GM20431 (cell line): ENCODE measurements around the gene CPNE2.
"Not testable (repeated sequence)": the region's sequence is repeated elsewhere in the genome, so short reads cannot be mapped to it uniquely, and the experiment has no call there.

Source experiments
- in situ Hi-C: fragments of 300-500 bp; cut with MseI, MboI; formaldehyde crosslinking; loops from one replicate; pipeline ENCODE4 v1.15.0; 2020; ENCODE audit warnings: low sequenced_read_pairs; ENCODE audit not compliant: unreplicated experiment

The CPNE2 gene

DNA sequence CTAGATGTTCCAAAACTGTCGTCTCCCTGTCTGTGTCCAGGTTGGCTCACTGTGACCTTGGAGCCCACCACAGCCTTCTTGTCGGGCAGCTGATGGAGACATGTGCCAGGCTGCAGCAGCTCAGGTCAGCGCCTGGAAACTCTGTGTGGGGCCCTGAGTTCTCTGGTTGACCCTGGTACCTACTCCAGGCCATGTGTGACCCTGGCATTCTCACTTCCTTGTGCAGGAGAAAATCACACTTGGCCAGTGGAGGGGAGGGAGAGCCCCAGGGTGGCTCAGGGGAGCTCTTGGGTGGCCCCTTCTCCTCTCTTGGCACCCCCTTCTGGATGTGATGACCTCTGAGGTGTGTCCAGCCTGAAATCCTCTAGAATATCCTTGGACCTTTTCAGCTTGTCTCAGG lies 25.0 kb upstream of the CPNE2 start:
- in situ Hi-C loops, result no loop called here

DNA sequence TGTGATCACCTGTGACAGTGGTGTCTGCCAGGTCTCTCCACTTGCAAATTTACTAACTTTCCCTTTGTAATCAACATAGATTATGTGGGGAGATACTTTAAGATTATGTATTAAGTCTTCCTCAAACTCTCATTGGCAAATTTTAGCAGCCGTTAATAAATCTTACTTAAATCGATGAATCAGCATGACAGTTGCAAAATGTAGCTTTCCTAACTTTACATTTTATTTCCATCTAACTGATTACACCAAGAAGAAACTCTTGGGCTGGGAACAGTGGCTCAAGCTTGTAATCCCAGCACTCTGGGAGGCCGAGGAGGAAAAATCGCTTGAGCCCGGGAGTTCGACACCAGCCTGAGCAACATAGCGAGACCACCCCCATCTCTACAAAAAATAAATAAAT lies 23.3 kb upstream of the CPNE2 start:
- in situ Hi-C loops, result no loop called here

DNA sequence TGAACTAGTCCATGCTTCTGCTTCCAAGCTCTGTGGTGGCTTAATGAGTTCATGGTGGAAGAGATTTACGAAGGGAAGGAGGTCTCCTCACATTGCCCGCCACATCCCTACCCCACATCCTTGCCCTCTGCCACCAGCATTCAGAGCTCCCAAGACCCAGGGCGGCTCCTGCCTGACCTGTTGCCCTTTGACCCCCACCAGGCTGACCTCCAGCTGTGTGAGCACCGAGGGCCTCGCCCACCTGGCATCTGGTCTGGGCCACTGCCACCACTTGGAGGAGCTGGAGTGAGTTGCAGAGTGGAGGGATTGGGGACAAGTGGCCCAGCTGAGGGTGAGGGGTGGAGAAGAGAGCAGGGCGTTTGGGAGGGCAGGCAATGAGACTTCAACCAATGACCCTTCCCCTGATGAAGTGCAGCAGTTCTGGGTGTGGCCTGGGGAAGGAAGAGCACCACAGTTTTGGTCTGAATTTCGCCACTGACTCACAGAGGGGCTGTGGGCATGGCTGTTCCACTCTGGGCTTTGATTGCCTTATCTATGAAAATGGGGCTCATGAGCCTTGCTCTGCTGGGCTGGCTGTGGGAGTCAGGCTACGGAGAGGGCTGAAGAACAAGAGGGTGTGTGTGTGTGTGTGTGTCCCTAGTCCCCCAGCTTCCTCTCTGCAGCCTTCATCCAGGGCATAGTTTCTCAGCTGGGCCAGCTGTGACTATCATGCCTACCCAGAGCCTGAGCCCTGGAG lies 22.6 kb upstream of the CPNE2 start:
- in situ Hi-C loops, result no loop called here

DNA sequence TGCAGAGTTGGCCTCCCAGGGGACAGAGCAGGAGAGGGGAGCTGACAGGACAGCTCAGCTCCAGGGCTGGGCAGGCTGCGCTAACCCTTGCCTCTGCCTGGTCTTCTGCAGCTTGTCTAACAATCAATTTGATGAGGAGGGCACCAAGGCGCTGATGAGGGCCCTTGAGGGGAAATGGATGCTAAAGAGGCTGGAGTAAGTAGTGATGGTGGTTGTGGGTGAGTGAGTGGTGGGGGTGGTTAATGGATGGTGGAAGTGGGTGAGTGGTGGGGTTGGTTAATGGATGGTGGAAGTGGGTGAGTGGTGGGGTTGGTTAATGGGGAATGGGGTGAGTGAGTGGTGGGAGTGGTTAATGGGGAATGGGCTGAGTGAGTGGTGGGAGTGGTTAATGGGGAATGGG lies 22.0 kb upstream of the CPNE2 start:
- in situ Hi-C loops, result no loop called here

DNA sequence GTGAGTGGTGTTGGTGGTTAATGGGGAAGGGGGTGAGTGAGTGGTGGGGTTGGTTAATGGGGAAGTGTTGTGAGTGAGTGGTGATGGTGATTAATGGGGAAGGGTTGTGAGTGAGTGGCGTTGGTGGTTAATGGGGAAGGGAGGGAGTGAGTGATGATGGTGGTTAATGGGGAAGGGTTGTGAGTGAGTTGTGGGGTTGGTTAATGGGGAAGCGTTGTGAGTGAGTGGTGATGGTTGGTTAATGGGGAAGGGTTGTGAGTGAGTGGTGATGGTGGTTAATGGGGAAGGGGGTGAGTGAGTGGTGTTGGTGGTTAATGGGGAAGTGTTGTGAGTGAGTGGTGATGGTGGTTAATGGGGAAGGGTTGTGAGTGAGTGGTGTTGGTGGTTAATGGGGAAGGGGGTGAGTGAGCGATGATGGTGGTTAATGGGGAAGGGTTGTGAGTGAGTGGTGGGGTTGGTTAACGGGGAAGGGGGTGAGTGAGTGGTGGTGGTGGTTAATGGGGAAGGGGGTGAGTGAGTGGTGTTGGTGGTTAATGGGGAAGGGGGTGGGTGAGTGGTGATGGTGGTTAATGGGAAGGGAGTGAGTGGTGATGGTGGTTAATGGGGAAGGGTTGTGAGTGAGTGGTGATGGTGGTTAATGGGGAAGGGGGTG lies 21.2 kb upstream of the CPNE2 start:
- in situ Hi-C loops, result not testable (repeated sequence)

DNA sequence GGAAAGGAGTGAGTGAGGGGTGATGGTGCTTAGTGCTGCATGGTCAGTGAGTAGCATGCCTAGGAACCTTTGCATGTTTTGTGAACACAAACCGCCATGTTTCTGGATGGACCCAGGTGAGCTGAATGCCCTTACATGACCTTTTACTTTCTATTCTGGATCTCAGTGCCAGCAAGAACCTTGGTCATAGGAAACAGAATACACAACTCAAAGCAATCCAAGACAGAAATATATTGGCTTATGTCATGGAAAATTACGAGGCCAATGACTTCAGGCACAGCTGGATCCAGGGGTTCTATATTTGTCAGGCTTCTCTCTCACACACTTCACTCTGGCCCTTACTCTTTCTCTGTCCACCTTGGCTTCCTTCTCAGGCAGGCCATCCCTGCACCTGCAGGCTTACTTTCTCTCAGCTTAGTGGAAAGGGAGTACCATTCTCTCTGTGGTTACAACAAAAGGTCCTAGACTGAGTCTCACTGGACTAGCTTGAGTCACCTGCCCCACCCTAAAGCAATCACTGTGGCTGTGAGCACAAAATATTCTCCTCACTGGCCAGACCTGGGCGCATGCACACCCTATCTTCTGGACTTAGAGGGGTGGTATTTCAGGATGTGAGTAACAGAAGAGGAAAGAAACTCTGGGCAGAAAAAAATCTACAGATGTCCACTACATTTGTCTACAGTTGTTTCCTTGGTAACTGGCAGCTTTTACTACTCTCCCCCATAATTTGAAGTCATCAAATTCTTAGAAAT lies 20.4 kb upstream of the CPNE2 start:
- in situ Hi-C loops, result no loop called here

DNA sequence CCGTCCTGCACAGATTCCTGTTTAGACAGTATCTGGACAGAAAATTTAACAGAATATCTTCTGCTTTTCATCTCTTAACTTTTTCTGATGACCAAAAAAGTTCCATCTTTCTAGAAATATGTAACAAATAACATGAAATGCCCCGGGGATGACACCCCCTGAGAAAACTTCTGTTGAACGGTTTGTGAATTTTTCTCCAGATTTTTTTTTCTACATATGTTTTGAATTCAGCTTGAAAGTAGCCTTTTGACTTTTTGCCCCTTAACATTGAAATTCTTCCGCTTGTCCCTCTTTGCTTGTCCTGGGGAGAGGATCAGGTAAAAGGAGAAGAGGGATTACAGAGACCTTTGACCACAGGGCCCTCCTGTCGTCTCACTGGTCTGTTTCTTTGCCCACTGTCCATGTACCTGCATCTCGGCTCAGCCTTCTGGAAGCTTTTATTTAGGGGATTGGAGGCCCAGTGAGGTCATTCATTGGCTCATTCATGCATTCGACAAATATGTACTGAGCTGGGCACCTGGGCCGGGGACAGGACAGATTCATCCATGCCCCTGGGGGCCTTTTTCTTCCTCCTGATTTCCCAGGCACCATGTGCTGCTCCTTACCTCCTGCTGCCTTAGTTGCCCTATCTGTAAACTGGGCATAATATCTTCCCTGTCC lies 19.6 kb upstream of the CPNE2 start:
- in situ Hi-C loops, result no loop called here

DNA sequence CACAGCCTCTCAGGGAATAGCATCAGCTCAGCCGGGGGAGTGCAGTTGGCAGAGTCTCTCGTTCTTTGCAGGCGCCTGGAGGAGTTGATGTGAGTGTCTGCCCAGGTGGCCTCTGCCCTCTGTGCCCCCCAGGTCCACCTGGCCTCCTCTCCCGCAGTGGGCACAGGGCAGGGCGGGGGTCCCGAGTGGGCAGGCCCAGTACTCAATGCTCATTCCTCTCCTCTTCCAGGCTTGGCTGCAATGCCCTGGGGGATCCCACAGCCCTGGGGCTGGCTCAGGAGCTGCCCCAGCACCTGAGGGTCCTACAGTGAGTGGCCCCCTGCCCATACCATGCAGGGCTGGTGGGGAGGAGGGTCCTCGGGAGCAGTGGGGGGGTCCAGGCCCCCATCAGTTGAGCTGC lies 14.7 kb upstream of the CPNE2 start:
- in situ Hi-C loops, result loop anchor here (25.0 kb wide), 1 partner anchor 335 kb away; the partner anchor contains the start of gene CCL17

DNA sequence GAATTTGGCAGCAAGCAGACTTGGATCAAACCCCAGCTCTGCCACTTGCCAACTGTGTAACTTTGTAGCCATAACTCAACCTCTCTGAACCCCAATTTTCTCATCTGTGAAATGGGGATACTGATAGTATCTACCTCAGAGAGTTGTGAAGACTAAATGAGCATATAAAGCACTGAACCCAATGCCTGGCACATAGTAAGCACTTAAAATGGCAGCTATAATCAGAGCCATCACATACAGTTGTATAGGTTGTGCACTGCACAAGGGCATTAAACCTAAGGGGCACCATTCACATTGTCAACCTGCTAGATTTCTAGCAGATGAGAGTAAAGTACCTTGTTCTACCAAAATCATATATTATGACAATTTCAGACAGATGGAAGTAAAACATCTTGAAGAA lies 10.6 kb upstream of the CPNE2 start:
- in situ Hi-C loops, result loop anchor here (25.0 kb wide), 1 partner anchor 331 kb away; the partner anchor contains the start of gene CCL17

DNA sequence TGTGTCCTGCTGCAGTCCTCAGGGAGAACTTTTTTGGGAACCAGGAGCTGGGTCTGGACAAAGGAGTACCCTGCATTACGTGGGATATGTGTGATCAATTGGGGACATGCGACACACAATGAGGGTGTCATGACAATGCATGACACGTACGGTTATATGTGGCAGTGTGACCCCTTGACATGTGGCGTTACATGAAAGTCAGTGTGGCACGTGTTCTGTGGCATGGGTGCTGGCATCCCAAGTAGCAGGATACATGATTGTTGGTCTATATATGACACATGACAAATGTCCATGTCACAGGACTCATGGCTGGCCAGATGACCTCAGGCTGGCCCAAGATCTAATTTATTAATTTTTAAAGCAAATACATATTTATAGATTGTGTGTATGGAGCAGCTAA lies 9.7 kb upstream of the CPNE2 start:
- in situ Hi-C loops, result loop anchor here (25.0 kb wide), 1 partner anchor 330 kb away; the partner anchor contains the start of gene CCL17

DNA sequence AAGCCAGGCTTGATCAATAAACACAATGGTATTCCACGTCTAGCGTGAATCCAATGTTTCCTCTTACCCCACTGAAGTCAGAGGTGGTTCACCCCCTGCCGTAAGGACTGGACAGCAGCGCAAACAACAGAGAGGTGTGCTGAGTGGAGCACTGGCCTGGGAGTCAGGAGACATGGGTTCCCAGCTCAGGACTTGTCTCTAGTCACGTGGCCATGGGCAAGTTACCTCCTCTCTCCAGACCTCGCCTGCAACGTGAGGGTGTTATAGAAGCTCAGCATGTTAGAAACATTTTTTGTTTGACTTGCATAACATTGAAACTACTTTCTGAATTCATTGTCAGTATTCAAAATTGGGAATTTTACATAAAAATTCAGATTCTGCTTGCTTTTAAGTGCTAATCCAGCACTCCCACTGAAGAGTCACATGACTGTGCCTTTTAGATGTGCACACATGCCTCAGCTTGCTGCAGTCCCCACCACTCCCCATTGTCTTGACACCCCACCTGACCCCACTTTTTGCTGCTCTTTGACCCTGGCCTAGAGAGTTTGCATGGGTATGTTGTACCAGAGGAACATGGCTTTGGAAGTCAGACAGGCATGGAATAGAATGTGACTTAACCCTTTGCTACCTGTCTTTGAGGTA lies 8.8 kb upstream of the CPNE2 start:
- in situ Hi-C loops, result loop anchor here (25.0 kb wide), 1 partner anchor 329 kb away; the partner anchor contains the start of gene CCL17

DNA sequence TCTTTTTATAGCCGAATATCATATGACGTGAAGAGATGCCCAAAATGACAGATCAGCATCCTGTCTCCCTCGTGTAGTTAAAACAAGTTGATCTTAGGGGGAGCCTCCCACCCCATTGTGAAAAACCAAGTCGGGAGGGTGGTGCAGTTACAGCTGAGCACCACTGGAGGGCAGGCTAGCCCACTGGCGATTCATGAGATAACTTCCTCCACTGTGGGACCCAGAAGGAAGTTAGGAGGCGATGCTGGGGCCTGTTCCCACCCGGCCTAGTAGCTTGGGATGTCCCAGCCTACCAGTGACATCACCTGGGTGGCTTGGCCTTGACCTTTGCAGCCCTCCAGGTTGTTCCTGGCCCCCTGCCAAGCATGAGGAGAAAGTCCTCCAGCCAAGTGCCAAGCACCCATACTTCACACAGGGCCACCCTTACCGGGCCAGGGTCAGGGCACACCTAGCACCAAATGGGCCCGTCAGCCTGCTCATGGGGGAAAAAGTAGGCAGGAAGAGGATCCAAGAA lies 8.1 kb upstream of the CPNE2 start:
- in situ Hi-C loops, result loop anchor here (25.0 kb wide), 1 partner anchor 328 kb away; the partner anchor contains the start of gene CCL17

DNA sequence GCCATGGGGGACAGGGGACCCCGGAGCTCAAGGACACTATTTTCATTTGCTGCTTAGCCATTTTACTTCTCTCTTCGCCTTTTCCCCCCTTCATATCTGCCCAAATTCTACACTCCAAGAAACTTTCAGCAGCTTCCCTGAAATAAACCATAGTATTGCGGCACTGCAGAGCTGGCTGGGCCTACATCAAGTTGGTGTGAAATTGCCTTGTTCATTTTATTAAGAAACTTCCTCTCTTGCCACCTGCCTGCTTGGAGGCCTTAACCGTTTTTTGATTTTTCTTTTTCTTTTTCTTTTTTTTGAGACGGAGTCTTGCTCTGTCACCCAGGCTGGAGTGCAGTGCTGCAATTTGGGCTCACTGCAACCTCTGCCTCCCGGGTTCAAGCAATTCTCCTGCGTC lies 7.4 kb upstream of the CPNE2 start:
- in situ Hi-C loops, result loop anchor here (25.0 kb wide), 1 partner anchor 327 kb away; the partner anchor contains the start of gene CCL17

DNA sequence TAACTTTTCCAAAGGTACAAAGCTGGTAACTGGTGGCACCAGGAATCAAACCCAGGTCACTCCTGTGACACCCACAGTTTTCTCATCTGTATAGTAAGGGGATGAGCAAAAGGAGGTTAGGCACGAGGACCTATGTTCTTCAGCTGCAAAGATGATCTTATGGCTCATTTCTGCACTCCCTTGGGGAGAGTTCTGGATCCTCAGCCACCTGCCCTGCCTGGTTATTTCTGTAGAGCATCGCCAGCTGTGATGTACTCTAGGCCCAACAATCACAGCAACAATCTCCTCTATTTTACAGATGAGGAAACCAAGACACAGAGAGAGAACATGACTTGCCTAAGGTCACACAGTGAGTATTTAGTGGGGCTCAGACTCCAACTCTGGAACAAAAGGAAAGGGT lies 5.4 kb upstream of the CPNE2 start:
- in situ Hi-C loops, result loop anchor here (25.0 kb wide), 1 partner anchor 325 kb away; the partner anchor contains the start of gene CCL17

DNA sequence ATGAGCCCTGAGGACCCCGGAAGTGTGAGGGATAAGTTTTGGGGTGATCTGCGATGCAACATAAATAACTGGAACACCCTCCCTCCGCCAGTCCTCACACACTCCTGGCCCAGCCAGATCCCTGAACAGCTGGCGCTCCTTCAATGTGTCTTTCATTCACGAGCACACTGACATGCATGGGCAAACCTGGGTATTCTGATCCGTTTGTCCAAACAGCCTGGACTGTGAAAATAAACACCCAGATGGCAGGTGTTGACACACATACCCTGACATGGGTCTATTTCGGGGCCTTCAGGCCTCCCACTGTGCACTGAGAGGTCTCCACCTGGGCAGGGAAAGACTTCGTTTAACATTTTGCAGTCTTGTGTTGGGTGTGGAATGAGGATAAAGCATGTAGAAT lies 3.0 kb upstream of the CPNE2 start:
- in situ Hi-C loops, result loop anchor here (25.0 kb wide), 1 partner anchor 323 kb away; the partner anchor contains the start of gene CCL17

DNA sequence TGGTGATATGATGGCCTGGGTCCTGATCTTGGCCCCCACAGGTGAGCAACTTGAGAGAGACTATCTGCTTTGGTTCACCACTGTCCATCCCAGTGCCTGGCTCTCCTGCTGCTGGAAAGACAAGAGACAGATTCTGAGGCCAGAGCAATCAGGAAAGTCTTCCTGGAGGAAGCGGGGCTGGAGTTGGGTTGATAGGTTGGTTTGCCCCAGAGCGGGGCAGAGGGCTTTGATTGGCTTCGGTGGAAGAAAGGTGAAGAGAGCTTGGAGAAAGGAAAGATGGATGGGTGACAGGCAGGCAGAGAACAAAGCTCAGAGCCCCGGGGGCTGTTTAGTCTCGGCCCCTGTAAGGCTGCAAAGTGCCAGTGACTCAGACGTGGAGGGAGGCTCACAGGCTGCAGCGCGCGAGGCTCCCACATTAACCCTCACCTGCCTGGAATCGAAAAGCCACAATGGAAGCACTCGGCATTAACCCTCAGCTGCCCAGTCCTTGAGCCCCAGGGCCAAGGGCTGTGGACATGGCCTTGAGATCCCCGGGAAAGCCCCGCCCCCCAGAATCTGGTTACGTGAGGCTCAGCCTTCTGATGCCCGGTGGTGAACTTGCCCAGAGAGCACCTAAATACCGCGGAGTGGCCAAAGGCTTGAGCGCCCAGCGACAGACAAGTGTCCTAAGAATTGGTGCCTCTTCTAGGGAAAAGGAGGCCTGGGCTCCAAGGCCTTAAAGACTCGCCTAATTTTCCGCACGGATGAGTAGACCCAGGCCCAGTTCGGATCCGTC lies 996 bp upstream of the CPNE2 start:
- in situ Hi-C loops, result loop anchor here (25.0 kb wide), 1 partner anchor 321 kb away; the partner anchor contains the start of gene CCL17

DNA sequence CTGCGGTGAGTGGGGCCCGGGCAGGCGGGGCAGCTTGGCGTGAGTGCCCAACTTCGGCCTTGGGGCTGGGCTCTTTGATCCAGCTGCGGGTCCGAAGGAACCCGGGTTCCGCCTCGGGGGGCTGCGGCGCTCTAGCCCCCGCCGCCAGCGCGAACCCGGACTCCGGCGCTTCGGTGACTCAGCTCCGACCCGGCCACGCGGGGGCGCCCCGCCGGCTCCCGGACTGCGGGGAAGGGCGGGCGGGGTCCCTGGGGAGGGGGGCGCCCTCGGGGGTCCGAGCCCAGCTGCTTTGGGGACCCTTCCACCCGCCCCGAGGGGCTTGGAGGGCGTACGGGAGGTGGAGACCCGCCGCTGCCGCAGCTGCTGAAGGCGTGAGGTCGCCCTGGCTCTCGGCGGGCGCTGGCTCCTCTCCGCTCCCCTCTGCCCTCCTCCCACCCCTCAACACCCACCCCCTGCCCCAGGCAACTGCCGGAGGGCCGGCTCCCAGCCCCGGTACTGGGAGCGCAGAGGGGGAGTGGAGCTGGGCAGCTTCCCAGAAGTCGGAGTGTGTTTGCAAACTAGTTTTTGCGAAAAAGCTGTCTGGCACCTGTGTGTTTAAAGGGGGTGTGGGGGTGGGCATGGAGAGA lies 516 bp downstream of the CPNE2 start:
- in situ Hi-C loops, result loop anchor here (25.0 kb wide), 1 partner anchor 319 kb away; the partner anchor contains the start of gene CCL17
